ENCODE measurements around the gene EGFL7. TPM values are rescaled to one million over a fixed set of nuclear protein-coding genes. Genes with fewer than 3 reads are reported as not detected.

The EGFL7 gene
- total RNA-seq, 1 experiment from 2014 or later: 53.1 TPM

DNA sequence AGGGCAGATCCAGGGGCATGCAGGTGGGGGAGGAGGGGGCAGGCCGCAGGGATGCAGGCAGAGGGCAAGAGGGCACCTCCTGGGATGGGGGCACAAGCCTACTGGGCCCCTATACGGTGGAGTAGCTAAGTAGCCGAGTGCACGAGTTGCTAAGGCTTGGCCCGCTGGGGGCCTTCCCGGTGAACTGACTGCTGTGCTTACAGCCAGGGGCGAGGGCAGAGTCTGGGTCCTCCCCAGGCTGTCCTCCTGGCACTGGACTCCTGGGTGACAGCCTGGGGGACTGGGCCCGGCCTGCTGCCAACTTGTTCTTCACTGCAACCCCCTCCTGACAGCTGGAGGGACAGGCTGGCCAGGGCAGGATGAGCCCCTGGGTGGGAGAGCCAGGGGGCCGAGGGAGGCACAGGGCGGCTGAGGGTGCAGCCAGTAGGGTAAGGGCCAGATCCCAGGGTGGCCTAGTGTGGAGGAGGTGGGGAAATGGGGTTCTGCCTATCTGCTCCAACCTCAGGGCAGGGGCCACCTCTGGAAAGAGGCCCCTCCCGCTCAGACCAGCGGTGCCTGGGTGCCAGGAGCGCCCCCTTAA, 1.7 kb upstream of the EGFL7 start:
- Histone ChIP-seq H3K27ac (no peak overlapping the region), H3K4me1 (replicated peaks; ENCODE audit: insufficient read depth) (no peaks in the 10 kb centered on the region; the same call in 1 of the 2 replicates)
- TF ChIP-seq CTCF (conservative IDR thresholded peaks at IDR 0.05) (no peak), EZH2 (IDR thresholded peaks at IDR 0.05; ENCODE audit: low read depth) (no peak)

GRCh38 chr9:136661641-136662325, 933 bp upstream of the EGFL7 start:
- POLR2A ChIA-PET (ENCODE audit: unreplicated experiment): no interaction called here
- peaks cover 8% of the 10 kb centered on the region; the same call in 1 of the 2 replicates for H3F3A ChIP-seq (ENCODE audit: insufficient read depth, low read depth)
- no peak overlapping the region for H2AFZ ChIP-seq
- CTCF ChIA-PET: no interaction called here
- no peak overlapping the region for H3K27ac ChIP-seq
- intact Hi-C loops (cut with micrococcal nuclease; ENCODE audit: unreplicated experiment): no loop called here
- H3K27me3 ChIP-seq (ENCODE audit: insufficient read depth, low read depth): peaks cover 26% of the 10 kb centered on the region; the same call in 1 of the 2 replicates
- no peaks in the 10 kb centered on the region for H4K20me1 ChIP-seq (ENCODE audit: insufficient read depth)
- no TSS peak for BruUV-seq (replicated peaks)
- H3K36me3 ChIP-seq (ENCODE audit: low read depth): no peaks in the 10 kb centered on the region
- no peak overlapping the region for H3K4me2 ChIP-seq
- H3K4me1 ChIP-seq (replicated peaks; ENCODE audit: insufficient read depth): no peaks in the 10 kb centered on the region
- no peak for DNase-seq
- no peaks in the 10 kb centered on the region for H3K9me3 ChIP-seq (ENCODE audit: insufficient read depth, low read depth)
- H3K79me2 ChIP-seq (ENCODE audit: low read depth): no peaks in the 10 kb centered on the region
- no peaks in the 10 kb centered on the region for H3K9me2 ChIP-seq (ENCODE audit: insufficient read depth)
- H3K4me3 ChIP-seq: no peak overlapping the region
- TF ChIP-seq CTCF (conservative IDR thresholded peaks at IDR 0.05) (no peak), EZH2 (IDR thresholded peaks at IDR 0.05; ENCODE audit: low read depth) (no peak)

More for the DNA sequence above, 1.7 kb upstream of the EGFL7 start:
- ChIA-PET POLR2A (ENCODE audit: unreplicated experiment) (no interaction called here), CTCF (no interaction called here)
- DNase-seq: no peak
- intact Hi-C loops (cut with micrococcal nuclease; ENCODE audit: unreplicated experiment): no loop called here
- Histone ChIP-seq H3K4me2 (no peak overlapping the region), H3K36me3 (ENCODE audit: low read depth) (no peaks in the 10 kb centered on the region), H3K27me3 (ENCODE audit: insufficient read depth, low read depth) (peaks cover 26% of the 10 kb centered on the region; the same call in 1 of the 2 replicates), H3K9me2 (ENCODE audit: insufficient read depth) (no peaks in the 10 kb centered on the region), H3K9me3 (ENCODE audit: insufficient read depth, low read depth) (no peaks in the 10 kb centered on the region), H3F3A (ENCODE audit: insufficient read depth, low read depth) (peaks cover 8% of the 10 kb centered on the region; the same call in 1 of the 2 replicates), H3K4me3 (no peak overlapping the region), H4K20me1 (ENCODE audit: insufficient read depth) (no peaks in the 10 kb centered on the region), H3K79me2 (ENCODE audit: low read depth) (no peaks in the 10 kb centered on the region), H2AFZ (no peak overlapping the region)
- no TSS peak for BruUV-seq (replicated peaks)

DNA sequence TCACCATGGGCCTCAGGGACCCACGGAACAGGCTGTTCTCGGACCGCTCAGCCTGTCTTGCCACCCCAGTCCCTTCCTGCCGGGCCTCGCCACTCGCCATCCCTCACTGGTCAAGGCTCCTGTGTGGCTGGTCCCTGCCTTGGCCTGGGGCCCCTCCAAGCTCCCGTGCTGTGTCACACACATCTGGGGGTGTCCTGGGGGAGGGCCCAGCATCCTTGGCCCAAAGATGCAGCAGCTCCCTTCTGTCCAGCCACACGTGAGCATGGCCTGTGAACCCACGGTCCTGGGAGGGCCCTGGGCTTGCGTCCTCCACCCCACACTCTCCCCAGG, 425 bp upstream of the EGFL7 start:
- no peaks in the 10 kb centered on the region for H3K36me3 ChIP-seq (ENCODE audit: low read depth)

More for the DNA sequence above, 425 bp upstream of the EGFL7 start:
- DNase-seq: no peak
- POLR2A ChIA-PET (ENCODE audit: unreplicated experiment): no interaction called here
- Histone ChIP-seq H3K27ac (no peak overlapping the region), H3K9me2 (ENCODE audit: insufficient read depth) (no peaks in the 10 kb centered on the region), H4K20me1 (ENCODE audit: insufficient read depth) (no peaks in the 10 kb centered on the region), H3K79me2 (ENCODE audit: low read depth) (no peaks in the 10 kb centered on the region), H3K4me3 (no peak overlapping the region), H3K9me3 (ENCODE audit: insufficient read depth, low read depth) (no peaks in the 10 kb centered on the region), H3K4me2 (no peak overlapping the region), H3K4me1 (replicated peaks; ENCODE audit: insufficient read depth) (no peaks in the 10 kb centered on the region), H3F3A (ENCODE audit: insufficient read depth, low read depth) (peaks cover 8% of the 10 kb centered on the region; the same call in 1 of the 2 replicates), H2AFZ (no peak overlapping the region), H3K27me3 (ENCODE audit: insufficient read depth, low read depth) (peaks cover 26% of the 10 kb centered on the region; the same call in 1 of the 2 replicates)
- no TSS peak for BruUV-seq (replicated peaks)
- TF ChIP-seq EZH2 (IDR thresholded peaks at IDR 0.05; ENCODE audit: low read depth): no peak
- TF ChIP-seq CTCF (conservative IDR thresholded peaks at IDR 0.05): no peak
- intact Hi-C loops (cut with micrococcal nuclease; ENCODE audit: unreplicated experiment): no loop called here
- CTCF ChIA-PET: no interaction called here
